Transverse colon (tissue), 4 donors: Measurements from ENCODE around the gene FAM228B. TPM values are rescaled to one million over a fixed set of nuclear protein-coding genes. Genes with fewer than 3 reads are reported as not detected.

Source experiments
- DNase-seq: peaks from one replicate; pipeline ENCODE4 v3.0.0-alpha.2; 2019
- H3K27ac ChIP-seq, 4 donors: fragments of 200-600 bp; sonication (generic); 2 replicates each; pipeline ENCODE4 v1.5.1; 2016 to 2018; ENCODE audit warnings: inconsistent platforms in 4 of 4
- H3K27me3 ChIP-seq: fragments of 200-600 bp; sonication (generic); 2 replicates; pipeline ENCODE4 v1.5.1; 2017; ENCODE audit warnings: inconsistent platforms
- H3K36me3 ChIP-seq, 4 donors: fragments of 200-600 bp; sonication (generic); 2 replicates each; pipeline ENCODE4 v1.5.1; 2017 to 2019; ENCODE audit warnings: inconsistent platforms in 4 of 4
- H3K4me1 ChIP-seq, 4 donors: fragments of 200-600 bp; sonication (generic); 2 replicates each; pipeline ENCODE4 v1.5.1; 2017 to 2020; ENCODE audit warnings: inconsistent platforms in 4 of 4
- H3K4me3 ChIP-seq, 4 donors: fragments of 200-600 bp; sonication (generic); 1 replicate in 1 of 4; 2 replicates in 3 of 4; pipeline versions ENCODE4 v1.5.1 to v1.6.1; 2017 to 2019; ENCODE audit warnings: inconsistent platforms in 4 of 4
- H3K9me3 ChIP-seq, 2 donors: fragments of 200-600 bp; sonication (generic); 2 replicates each; pipeline ENCODE4 v1.5.1; 2017 to 2019; ENCODE audit warnings: inconsistent platforms in 2 of 2
- CTCF ChIP-seq, 5 experiments: fragments of 200-600 bp in 3 of 5; fragments of 450-650 bp in 2 of 5; sonication (generic) in 3 of 5; IDR thresholded peaks; 1 replicate in 2 of 5; 2 replicates in 3 of 5; pipeline ENCODE4 v1.5.1; 2016 to 2017; ENCODE audit warnings: antibody characterized with exemption in 5 of 5, inconsistent platforms in 3 of 5, mild to moderate bottlenecking in 2 of 5, moderate library complexity in 1 of 5
- EP300 ChIP-seq: sonication (generic); formaldehyde crosslinking; IDR thresholded peaks from one replicate; pipeline ENCODE4 v1.6.1; 2017; ENCODE audit warnings: antibody characterized with exemption, low read depth
- POLR2A ChIP-seq: fragments of 450-650 bp; IDR thresholded peaks from one replicate; pipeline ENCODE4 v1.6.1; 2016; ENCODE audit warnings: antibody characterized with exemption, mild to moderate bottlenecking, moderate library complexity
- POLR2AphosphoS5 ChIP-seq, 3 donors: sonication (generic); formaldehyde crosslinking; IDR thresholded peaks; one replicate each; pipeline ENCODE4 v1.6.1; 2016; ENCODE audit warnings: antibody characterized with exemption in 3 of 3
- WGBS, 2 donors: methylation state at CpG; one replicate each; pipeline ENCODE4 v1.1.5; 2018; ENCODE audit warnings: low coverage in 1 of 2; 5-methylcytosine and 5-hydroxymethylcytosine counted together
- in situ Hi-C, 4 donors: fragments of 200-750 bp; cut with MboI; loops; one replicate each; pipeline versions ENCODE4 v1.15.0 to v1.15.1; 2017; ENCODE audit warnings: low sequenced_read_pairs in 3 of 4, low pct_ligation_motif_present in 1 of 4, low pct_unique_long_range_greater_than_20kb in 1 of 4
- intact Hi-C: fragments of 100-400 bp; cut with DNase I; formaldehyde crosslinking; loops from one replicate; pipeline ENCODE4 v1.15.1; 2023; ENCODE audit warnings: low total_unique reads
- total RNA-seq, 4 donors: library from RNA; depleted of rRNA; stranded (reverse); fragments of >200 nt; gene quantifications; one replicate each; pipeline ENCODE4 v1.1.0, GENCODE V29; 2016

Gene FAM228B
- total RNA-seq, 4 donors from 2014 or later: 0.75 to 17.8 (median 3.9) TPM

- 89 to 91% methylated on average over 7 to 17 of the region's 17 CpGs for WGBS, 2 donors
- H3K36me3 ChIP-seq: peaks cover 0 to 37% (median 14%) of the 10 kb centered on the region in 4 donors
- intact Hi-C loops (no loop called here), in situ Hi-C loops (no loop called here)
- no peaks in the 10 kb centered on the region for H3K4me1 ChIP-seq
- no peak for DNase-seq
- H3K9me3 ChIP-seq: no peaks in the 10 kb centered on the region
- no peaks in the 10 kb centered on the region for H3K27me3 ChIP-seq
- H3K27ac ChIP-seq: no peak overlapping the region
- no peak for TF ChIP-seq EP300
- TF ChIP-seq POLR2A: no peak
- no peak for TF ChIP-seq POLR2AphosphoS5 (IDR thresholded peaks at IDR 0.05)
- no peak for TF ChIP-seq CTCF (IDR thresholded peaks at IDR 0.05)
- H3K4me3 ChIP-seq: no peak overlapping the region
Measured at GRCh38 chr2:24209389-24210105, 86.3 kb downstream of the FAM228B start.

- DNase-seq: no peak
- Histone ChIP-seq H3K4me1 (no peaks in the 10 kb centered on the region), H3K4me3 (no peak overlapping the region), H3K27me3 (no peaks in the 10 kb centered on the region), H3K27ac (no peak overlapping the region), H3K36me3 (peaks cover 0 to 33% (median 16%) of the 10 kb centered on the region in 4 donors), H3K9me3 (no peaks in the 10 kb centered on the region)
- intact Hi-C loops (no loop called here), in situ Hi-C loops (no loop called here)
- TF ChIP-seq POLR2AphosphoS5 (IDR thresholded peaks at IDR 0.05) (no peak), CTCF (IDR thresholded peaks at IDR 0.05) (no peak), EP300 (no peak), POLR2A (no peak)
- 95% methylated on average over 2 of the region's 2 CpGs; no CpG with 5 or more reads in 1 of the 2 donors for WGBS, 2 donors
Measured at GRCh38 chr2:24210106-24210455, 86.8 kb downstream of the FAM228B start.

- no peaks in the 10 kb centered on the region for H3K4me1 ChIP-seq
- in situ Hi-C loops: no loop called here
- 94 to 96% methylated on average over 8 to 21 of the region's 21 CpGs for WGBS, 2 donors
- no peaks in the 10 kb centered on the region for H3K9me3 ChIP-seq
- no peak overlapping the region for H3K27ac ChIP-seq
- no peak overlapping the region for H3K4me3 ChIP-seq
- H3K36me3 ChIP-seq: peaks cover 0 to 35% (median 15%) of the 10 kb centered on the region in 4 donors
- TF ChIP-seq EP300: no peak
- no peak for TF ChIP-seq POLR2A
- no peak for TF ChIP-seq CTCF (IDR thresholded peaks at IDR 0.05)
- no peak for TF ChIP-seq POLR2AphosphoS5 (IDR thresholded peaks at IDR 0.05)
- no peak for DNase-seq
- intact Hi-C loops: no loop called here
- H3K27me3 ChIP-seq: no peaks in the 10 kb centered on the region
Measured at GRCh38 chr2:24210723-24211122, 87.5 kb downstream of the FAM228B start.

GRCh38 chr2:24211408-24211807 is 88.1 kb downstream of the FAM228B start:
- Histone ChIP-seq H3K27ac (no peak overlapping the region), H3K4me1 (no peaks in the 10 kb centered on the region), H3K27me3 (no peaks in the 10 kb centered on the region), H3K9me3 (no peaks in the 10 kb centered on the region), H3K4me3 (no peak overlapping the region), H3K36me3 (peaks cover 0 to 36% (median 18%) of the 10 kb centered on the region in 4 donors)
- in situ Hi-C loops (no loop called here), intact Hi-C loops (no loop called here)
- no peak for TF ChIP-seq POLR2A
- TF ChIP-seq CTCF (IDR thresholded peaks at IDR 0.05): no peak
- TF ChIP-seq POLR2AphosphoS5 (IDR thresholded peaks at IDR 0.05): no peak
- no peak for TF ChIP-seq EP300
- DNase-seq: no peak
- WGBS, 2 donors: 76 to 79% methylated on average over 7 of the region's 7 CpGs
